ENCODE data around the gene VAV1. TPM values are rescaled to one million over a fixed set of nuclear protein-coding genes. Genes with fewer than 3 reads are reported as not detected.

VAV1 gene
- total and polyA plus RNA-seq, 2 donors (not counting 3 experiments of a cell fraction or from before 2014, with no cell fraction given): not detected

DNA sequence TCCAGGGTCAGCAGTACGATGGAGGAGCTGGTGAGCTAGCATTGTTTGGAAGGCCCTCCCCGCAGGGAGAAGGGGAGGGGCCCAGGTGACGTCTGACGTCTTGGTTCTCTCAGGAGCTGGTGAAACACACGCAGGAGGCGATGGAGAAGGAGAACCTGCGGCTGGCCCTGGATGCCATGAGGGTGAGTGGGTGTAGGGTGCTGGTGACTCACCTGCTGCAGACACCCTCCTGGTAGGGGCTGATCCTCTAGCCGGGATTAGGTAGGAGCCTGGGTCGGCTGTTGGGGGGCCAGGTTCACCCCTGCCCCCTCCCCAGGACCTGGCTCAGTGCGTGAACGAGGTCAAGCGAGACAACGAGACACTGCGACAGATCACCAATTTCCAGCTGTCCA is 55.8 kb downstream of the VAV1 start:
- no peak overlapping the region for H3K4me2 ChIP-seq (ENCODE audit: insufficient read depth, low read length)
- FAIRE-seq: no peak
- H3K27ac ChIP-seq (ENCODE audit: insufficient read depth, low read depth, low read length): no peak overlapping the region
- ChIA-PET POLR2A (no interaction called here), CTCF (interaction anchor here (1.6 to 1.9 kb wide), 2 partner anchors 10 to 13 kb away, joined by 4 to 5 read pairs; no protein-coding TSS in a partner anchor)
- DNase-seq (ENCODE audit: low read depth, low spot score): no peak
- no peaks in the 10 kb centered on the region for H3K36me3 ChIP-seq (ENCODE audit: control insufficient read depth in 2 of 2, extremely low read depth in 1 of 2, insufficient read depth in 2 of 2, low read length in 2 of 2)
- no peaks in the 10 kb centered on the region for H3K79me2 ChIP-seq (ENCODE audit: control insufficient read depth, insufficient read depth, low read length)
- H4K20me1 ChIP-seq (replicated peaks; ENCODE audit: control insufficient read depth, extremely low read depth, insufficient read depth, low read length): no peaks in the 10 kb centered on the region
- no peak overlapping the region for H2AFZ ChIP-seq (ENCODE audit: low read depth, low read length)
- intact Hi-C loops (cut with micrococcal nuclease): no loop called here
- TF ChIP-seq, protein P1, sequence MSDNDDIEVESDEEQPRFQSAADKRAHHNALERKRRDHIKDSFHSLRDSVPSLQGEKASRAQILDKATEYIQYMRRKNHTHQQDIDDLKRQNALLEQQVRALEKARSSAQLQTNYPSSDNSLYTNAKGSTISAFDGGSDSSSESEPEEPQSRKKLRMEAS (IDR thresholded peaks at IDR 0.05; ENCODE audit: insufficient read depth, insufficient read length): no peak
- TF ChIP-seq MYC (IDR thresholded peaks at IDR 0.05; ENCODE audit: low read depth, low read length) (no peak), FOS (IDR thresholded peaks at IDR 0.05; ENCODE audit: borderline replicate concordance, insufficient read depth, low read length) (no peak), POLR2A (IDR thresholded peaks at IDR 0.05; ENCODE audit: low read depth, low read length) (no peak), POLR2AphosphoS5 (IDR thresholded peaks at IDR 0.05; ENCODE audit: insufficient read depth, low read depth, low read length) (no peak), GATA2 (IDR thresholded peaks at IDR 0.05; ENCODE audit: insufficient read depth, insufficient read length, low read depth, low read length) (no peak), EZH2 (IDR thresholded peaks at IDR 0.05; ENCODE audit: borderline replicate concordance, low read depth, low read length, severe bottlenecking) (no peak), JUN (IDR thresholded peaks at IDR 0.05; ENCODE audit: borderline replicate concordance, insufficient read depth, insufficient read length, low read depth) (no peak)
- TF ChIP-seq, protein P2, sequence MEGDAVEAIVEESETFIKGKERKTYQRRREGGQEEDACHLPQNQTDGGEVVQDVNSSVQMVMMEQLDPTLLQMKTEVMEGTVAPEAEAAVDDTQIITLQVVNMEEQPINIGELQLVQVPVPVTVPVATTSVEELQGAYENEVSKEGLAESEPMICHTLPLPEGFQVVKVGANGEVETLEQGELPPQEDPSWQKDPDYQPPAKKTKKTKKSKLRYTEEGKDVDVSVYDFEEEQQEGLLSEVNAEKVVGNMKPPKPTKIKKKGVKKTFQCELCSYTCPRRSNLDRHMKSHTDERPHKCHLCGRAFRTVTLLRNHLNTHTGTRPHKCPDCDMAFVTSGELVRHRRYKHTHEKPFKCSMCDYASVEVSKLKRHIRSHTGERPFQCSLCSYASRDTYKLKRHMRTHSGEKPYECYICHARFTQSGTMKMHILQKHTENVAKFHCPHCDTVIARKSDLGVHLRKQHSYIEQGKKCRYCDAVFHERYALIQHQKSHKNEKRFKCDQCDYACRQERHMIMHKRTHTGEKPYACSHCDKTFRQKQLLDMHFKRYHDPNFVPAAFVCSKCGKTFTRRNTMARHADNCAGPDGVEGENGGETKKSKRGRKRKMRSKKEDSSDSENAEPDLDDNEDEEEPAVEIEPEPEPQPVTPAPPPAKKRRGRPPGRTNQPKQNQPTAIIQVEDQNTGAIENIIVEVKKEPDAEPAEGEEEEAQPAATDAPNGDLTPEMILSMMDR (IDR thresholded peaks at IDR 0.05; ENCODE audit: extremely low read depth in 1 of 2, insufficient read depth in 1 of 2, low read depth in 1 of 2, low read length in 2 of 2): no peak
- dilution Hi-C loops (cut with MboI; ENCODE audit: extremely low pct_ligation_motif_present, low sequenced_read_pairs): no loop called here
- H3K9ac ChIP-seq (replicated peaks; ENCODE audit: extremely low read depth, insufficient read depth, low read length): no peak overlapping the region
- BruUV-seq (replicated peaks): no TSS peak
- no peaks in the 10 kb centered on the region for H3K27me3 ChIP-seq (ENCODE audit: control insufficient read depth in 2 of 2, insufficient read depth in 2 of 2, low read length in 2 of 2)
- no peaks in the 10 kb centered on the region for H3K9me3 ChIP-seq (replicated peaks; ENCODE audit: control insufficient read depth, insufficient read depth, low read length)
- no peaks in the 10 kb centered on the region for H3K9me1 ChIP-seq (replicated peaks; ENCODE audit: control insufficient read depth, extremely low read depth, insufficient read depth, low read length)
- H3K4me3 ChIP-seq (replicated peaks in 1 of 3; ENCODE audit: insufficient read depth in 1 of 3, low read depth in 1 of 3, low read length in 3 of 3): no peak overlapping the region
- H3K4me1 ChIP-seq (ENCODE audit: control insufficient read depth, extremely low read depth, insufficient read depth, low read length): no peaks in the 10 kb centered on the region
